ENCODE data around the gene FKBP2.

DNA sequence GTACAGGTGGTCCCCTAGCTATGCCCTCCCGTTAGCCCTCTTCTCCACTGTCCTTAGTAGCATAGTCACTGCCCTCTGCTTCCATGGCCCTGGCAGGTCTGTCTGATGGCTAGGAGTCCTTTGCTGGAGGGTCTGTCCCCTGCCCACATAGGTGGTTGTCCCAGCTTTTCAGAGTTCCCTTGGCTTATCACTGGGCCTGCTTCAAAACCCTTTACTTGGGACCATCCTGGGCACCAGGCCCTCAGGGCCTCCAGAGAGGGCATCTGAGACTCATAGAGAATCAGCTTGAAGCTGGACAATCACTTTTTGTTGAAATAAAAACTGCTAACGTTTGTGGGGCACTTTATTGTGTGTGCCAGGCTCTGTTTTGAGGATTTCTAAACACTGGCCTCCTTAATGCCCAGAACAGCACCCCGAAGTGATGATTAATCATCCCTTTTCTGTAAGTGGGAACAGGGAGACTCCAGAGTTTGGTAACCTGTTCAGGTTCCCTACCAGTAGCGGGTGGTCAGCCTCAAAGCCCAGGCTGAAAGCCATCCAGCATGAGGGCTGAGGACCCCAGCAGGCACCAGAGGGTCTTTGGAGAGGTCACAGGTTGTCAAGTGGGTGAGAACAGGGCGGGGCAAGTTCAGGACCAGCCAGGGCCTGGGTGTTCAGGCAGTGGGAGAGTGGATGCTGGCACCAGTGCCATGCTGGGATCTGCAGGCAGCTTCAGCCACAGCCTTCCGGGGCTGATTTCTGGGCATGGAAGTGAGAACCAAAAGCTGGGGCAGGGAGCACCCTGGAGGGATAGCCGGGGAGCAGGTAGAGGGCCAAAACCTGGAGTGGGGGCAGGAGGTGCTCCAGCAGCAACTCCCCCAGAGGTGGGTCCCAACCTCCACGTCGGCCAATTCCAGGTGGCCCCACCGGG lies 49.7 kb downstream of the FKBP2 start:
- TF ChIP-seq, protein P1, sequence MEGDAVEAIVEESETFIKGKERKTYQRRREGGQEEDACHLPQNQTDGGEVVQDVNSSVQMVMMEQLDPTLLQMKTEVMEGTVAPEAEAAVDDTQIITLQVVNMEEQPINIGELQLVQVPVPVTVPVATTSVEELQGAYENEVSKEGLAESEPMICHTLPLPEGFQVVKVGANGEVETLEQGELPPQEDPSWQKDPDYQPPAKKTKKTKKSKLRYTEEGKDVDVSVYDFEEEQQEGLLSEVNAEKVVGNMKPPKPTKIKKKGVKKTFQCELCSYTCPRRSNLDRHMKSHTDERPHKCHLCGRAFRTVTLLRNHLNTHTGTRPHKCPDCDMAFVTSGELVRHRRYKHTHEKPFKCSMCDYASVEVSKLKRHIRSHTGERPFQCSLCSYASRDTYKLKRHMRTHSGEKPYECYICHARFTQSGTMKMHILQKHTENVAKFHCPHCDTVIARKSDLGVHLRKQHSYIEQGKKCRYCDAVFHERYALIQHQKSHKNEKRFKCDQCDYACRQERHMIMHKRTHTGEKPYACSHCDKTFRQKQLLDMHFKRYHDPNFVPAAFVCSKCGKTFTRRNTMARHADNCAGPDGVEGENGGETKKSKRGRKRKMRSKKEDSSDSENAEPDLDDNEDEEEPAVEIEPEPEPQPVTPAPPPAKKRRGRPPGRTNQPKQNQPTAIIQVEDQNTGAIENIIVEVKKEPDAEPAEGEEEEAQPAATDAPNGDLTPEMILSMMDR (IDR thresholded peaks at IDR 0.05; ENCODE audit: poor library complexity): no peak
- TF ChIP-seq EZH2 (IDR thresholded peaks at IDR 0.05; ENCODE audit: borderline replicate concordance): no peak

All from hepatocyte (in vitro differentiated cells).